NCI-H146 (cell line): Measurements from ENCODE around the gene PFN4.

Source experiments
- DNase-seq: peaks from one replicate; lab custom pipeline; 2025; lab: John Stamatoyannopoulos, UW

PFN4 gene

DNA sequence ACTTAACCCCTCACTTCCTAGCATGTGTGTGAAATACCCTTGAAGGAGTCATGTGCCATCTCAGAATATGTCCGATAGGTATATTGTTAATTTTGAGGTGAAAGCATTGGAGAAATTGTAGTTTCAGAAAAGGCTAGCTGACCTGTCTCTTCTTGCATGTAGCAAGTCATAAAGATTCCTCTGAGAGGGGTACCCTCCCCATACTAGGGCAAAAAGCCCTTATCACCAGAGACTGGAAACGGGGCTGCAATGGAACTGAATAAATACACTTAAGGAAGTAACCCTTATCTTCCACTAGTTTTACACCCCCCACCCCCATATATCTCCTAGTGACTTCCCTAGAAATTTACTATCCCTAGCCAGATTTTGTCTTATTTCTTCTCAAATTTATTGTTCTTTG lies 45.3 kb downstream of the PFN4 start:
- no peak for DNase-seq

DNA sequence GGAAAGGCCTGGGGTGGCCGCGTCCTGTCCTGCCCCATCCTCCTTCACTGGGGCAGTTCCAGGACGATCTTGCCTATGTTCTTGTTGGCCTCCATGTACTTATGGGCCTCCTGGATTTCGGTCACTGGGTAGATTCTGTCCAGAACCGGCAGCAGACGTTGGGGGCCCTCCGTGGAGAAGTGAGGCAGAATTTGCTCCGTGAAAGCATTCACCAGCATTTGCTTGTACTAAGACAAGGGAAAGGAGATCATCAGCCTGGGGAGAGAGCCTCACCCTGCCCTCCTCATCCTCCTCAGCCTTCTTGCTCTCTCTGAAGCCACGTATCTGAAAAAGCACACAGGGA lies 45.6 kb downstream of the PFN4 start:
- no peak for DNase-seq

DNA sequence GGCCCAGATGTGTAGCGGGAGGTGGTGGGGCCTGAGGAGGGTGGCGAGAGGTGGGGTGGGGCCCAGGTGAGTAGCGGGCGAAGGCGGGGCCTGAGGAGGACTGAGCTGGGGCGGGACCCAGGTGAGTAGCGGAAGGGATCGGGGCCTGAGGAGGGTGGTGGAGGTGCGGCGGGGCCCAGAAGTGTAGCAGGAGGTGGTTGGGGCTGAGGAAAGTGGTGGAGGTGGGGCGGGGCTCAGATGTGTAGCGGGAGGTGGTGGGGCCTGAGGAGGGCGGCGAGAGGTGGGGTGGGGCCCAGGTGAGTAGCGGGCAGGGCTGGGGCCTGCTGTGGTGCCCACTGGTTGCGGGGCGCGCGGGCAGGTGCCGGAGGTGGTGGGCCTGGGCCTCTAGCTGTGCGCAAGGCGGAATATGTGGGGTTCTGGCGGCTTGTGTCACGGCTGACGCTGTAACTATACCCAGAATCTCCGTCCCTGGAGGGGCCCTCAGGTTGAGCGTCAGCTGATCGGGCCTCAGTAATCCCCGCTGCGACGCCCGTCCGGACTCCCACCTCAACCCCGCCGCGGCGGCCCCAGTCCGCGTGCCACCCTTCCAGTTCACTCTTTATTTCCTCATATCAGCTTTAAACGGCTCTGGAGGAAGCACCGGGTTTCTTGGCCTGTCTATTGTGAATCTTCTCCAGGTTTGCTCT lies 46.1 kb downstream of the PFN4 start:
- no peak for DNase-seq

DNA sequence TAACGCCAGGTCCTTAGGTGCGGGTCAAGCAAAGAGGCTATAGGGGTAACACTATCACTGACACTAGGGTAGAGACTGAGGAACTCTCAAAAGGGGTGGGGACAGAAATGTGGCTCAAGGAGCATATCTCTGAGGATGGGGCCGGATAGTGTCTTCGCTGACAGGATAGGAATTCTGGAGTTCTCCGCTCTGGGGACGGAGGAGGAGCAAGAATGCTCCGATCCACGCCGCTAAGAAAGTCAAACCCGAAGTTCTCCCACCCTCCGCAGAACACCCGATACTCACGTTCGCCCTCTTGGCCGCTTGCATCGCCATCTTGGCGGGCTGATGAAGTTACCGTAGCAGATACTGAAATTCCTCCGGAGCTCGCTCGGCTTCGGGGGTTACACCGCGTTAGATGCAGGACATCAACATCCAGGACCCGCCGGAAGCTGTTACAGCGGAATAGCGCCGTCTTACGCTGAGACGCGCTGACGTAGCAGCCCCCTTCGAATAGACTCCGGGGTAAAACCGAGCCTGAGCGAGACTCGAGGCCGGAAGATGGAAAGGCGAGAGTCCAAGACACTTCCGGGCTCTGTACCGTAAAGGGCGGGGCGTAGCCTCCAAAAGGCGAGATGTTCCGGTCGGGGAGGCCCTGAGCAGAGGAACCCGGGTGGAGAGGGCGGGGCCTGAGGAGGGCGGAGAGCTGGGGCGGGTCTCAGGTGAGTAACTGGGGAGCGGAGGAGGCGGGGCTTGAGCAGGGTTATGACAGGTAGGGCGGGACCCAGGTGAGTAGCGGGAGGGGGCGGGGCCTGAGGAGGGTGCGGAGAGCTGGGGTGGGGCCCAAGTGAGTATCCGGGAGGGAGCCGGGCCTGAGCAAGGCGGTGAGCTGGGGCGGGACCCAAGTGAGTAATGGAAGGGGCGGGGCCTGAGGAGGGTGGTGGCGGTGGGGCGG lies 47.0 kb downstream of the PFN4 start, which contains the start of gene SF3B6:
TSS of gene SF3B6 (minus strand) at position 412 of the 934 bp plus-strand sequence. CDS start at position 315, 97 bp downstream.
- DNase-seq, result peak; percentile 100

DNA sequence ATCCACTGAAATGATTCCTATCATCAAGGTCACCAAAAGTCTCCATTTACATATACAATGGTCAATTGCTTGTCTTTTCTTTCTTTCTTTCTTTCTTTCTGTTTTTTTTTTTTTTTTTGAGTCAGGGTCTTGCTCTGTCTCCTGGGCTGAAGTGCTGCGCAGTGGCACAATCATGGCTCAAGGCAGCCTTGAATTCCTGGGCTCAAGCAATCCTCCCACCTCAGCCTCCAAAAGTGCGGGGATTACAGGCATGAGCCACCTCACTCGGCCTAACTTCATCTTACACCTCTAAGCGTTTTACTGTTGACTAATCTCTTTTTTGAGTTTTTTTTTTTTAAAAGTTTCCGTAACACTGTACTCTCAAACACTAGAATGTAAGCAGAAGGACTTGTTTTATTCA lies 47.9 kb downstream of the PFN4 start:
- no peak for DNase-seq

DNA sequence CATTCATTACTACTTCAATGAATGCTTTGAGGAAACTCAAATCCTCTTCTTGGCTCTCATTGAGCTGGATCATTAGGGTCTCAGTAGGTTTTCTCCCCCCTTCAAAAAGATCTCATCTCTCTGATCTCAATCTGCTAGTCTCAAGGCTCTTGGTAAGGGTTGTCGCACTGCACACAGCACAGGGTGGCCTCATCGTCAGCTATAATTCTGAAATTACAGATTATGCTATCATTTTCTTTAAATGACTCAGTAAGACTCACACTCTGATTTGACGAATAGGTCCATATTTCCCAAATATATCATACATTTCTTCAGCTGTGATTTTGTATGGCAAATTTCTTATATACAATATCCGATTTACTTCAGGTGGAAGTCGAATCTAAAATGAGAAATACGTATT lies 49.3 kb downstream of the PFN4 start:
- no peak for DNase-seq

DNA sequence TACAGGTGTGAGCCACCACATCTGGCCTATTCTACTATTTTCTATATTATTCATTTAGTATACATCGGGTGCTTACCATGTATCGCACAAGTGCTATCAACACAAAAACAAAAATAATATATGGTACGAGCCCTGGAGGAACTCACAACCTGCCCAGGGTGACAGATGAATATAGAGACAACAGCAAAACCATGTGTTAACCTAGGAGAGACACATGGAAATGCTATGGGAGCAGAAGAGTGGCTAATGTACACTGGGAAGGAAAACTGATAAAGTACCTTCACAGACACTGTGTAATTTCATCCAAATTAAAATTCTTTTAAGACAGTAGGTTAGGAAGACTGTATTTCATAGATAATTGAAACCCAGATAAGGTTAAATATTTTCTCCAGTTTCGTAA lies 50.9 kb downstream of the PFN4 start:
- no peak for DNase-seq

DNA sequence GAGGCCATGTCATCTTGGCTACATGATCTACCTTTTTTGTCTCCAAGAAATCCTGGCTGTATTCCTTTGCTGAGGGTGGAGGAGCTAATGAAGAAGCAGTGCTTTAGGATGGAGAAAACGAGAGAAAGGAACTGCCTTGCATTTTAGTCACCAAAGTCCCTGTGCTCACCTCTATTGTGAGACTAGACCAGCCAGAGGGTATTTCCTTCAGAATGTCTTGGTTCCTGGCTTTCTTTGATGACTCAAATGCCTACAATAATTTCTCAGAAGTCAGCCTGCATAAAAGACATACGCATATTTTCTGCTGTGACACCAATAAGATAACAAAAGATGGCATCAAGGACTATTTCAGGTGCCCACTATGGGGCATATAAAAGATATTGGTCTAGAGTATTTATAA lies 57.8 kb downstream of the PFN4 start:
- no peak for DNase-seq
